HL-60 (cell line): ENCODE results near the gene OR52E1.

Source experiments
- DNase-seq, 2 experiments: peaks; one replicate each; pipeline ENCODE4 v3.0.0-alpha.2; 2010 to 2020; ENCODE audit warnings: low read depth in 1 of 2, low spot score in 1 of 2
- H3K27ac ChIP-seq: fragments of 250-450 bp; sonication (Bioruptor Pico); replicated peaks from 2 replicates; pipeline ENCODE4 v1.5.1; 2020; ENCODE audit warnings: mild to moderate bottlenecking, moderate library complexity
- H3K27me3 ChIP-seq: fragments of 250-450 bp; sonication (Bioruptor Pico); 2 replicates; pipeline ENCODE4 v1.5.1; 2021; ENCODE audit warnings: mild to moderate bottlenecking, moderate library complexity; ENCODE audit not compliant: insufficient read depth, poor library complexity, severe bottlenecking
- H3K4me3 ChIP-seq: replicated peaks from 2 replicates; pipeline ENCODE4 v1.5.1; 2011; ENCODE audit warnings: mild to moderate bottlenecking, control low read depth, low read length; ENCODE audit not compliant: insufficient read depth
- CTCF ChIP-seq: IDR thresholded peaks from one replicate; pipeline ENCODE4 v1.5.1; 2011; ENCODE audit warnings: low read length, control low read depth, inconsistent platforms; ENCODE audit not compliant: insufficient read depth
- GABPA ChIP-seq: IDR thresholded peaks from 2 replicates; pipeline ENCODE4 v1.6.1; 2012; ENCODE audit warnings: low read depth
- POLR2AphosphoS5 ChIP-seq: IDR thresholded peaks from 2 replicates; pipeline ENCODE4 v1.6.1; 2012; ENCODE audit warnings: low read depth
- REST ChIP-seq: IDR thresholded peaks from 2 replicates; pipeline ENCODE4 v1.6.1; 2012; ENCODE audit warnings: low read depth; ENCODE audit not compliant: insufficient replicate concordance
- SPI1 ChIP-seq: IDR thresholded peaks from 2 replicates; pipeline ENCODE4 v1.6.1; 2012; ENCODE audit warnings: low read depth, mild to moderate bottlenecking, borderline replicate concordance

OR52E1 gene

GRCh38 chr11:5090668-5091067 is 21.3 kb downstream of the OR52E1 start:
- no peak for DNase-seq
- no peak overlapping the region for H3K4me3 ChIP-seq
- TF ChIP-seq REST, result no peak
- no peak for TF ChIP-seq POLR2AphosphoS5
- TF ChIP-seq SPI1, result no peak
- TF ChIP-seq CTCF, result no peak
- no peak overlapping the region for H3K27ac ChIP-seq
- no peaks in the 10 kb centered on the region for H3K27me3 ChIP-seq

GRCh38 chr11:5092821-5093585 is 23.6 kb downstream of the OR52E1 start:
- DNase-seq, result no peak
- TF ChIP-seq SPI1 (no peak), POLR2AphosphoS5 (no peak), REST (no peak), GABPA (no peak), CTCF (no peak)
- no peak overlapping the region for H3K4me3 ChIP-seq
- H3K27me3 ChIP-seq, result peaks cover 4% of the 10 kb centered on the region
- H3K27ac ChIP-seq, result no peak overlapping the region

GRCh38 chr11:5096011-5096410 is 26.6 kb downstream of the OR52E1 start:
- no peak for DNase-seq
- no peak for TF ChIP-seq POLR2AphosphoS5
- no peak for TF ChIP-seq GABPA
- TF ChIP-seq REST, result no peak
- TF ChIP-seq CTCF, result no peak
- no peak for TF ChIP-seq SPI1
- no peak overlapping the region for H3K4me3 ChIP-seq
- H3K27me3 ChIP-seq, result peaks cover 4% of the 10 kb centered on the region
- H3K27ac ChIP-seq, result no peak overlapping the region
